CD4-positive, alpha-beta T cell treated with Interleukin-10 for 1 hour (primary cell): ENCODE measurements around the gene URAD.

Source experiments
- DNase-seq: peaks from one replicate; pipeline ENCODE4 v3.0.0-alpha.2; 2020

The URAD gene

GRCh38 chr13:27997904-27998522 is 9.5 kb upstream of the URAD start:
- peak; percentile 16 for DNase-seq

- DNase-seq = no peak
Measured at GRCh38 chr13:27991881-27992280, 3.4 kb upstream of the URAD start.

GRCh38 chr13:27985600-27985999 is 2.9 kb downstream of the URAD start:
- no peak for DNase-seq

GRCh38 chr13:27982361-27982760 is 6.1 kb downstream of the URAD start:
- no peak for DNase-seq

- no peak for DNase-seq
Measured at GRCh38 chr13:27981006-27981708, 7.3 kb downstream of the URAD start.

GRCh38 chr13:27980280-27980998 is 8.1 kb downstream of the URAD start:
- no peak for DNase-seq

GRCh38 chr13:27979765-27980279 is 8.7 kb downstream of the URAD start:
- DNase-seq = no peak

- no peak for DNase-seq
Measured at GRCh38 chr13:27979001-27979643, 9.4 kb downstream of the URAD start.

- no peak for DNase-seq
Measured at GRCh38 chr13:27978301-27978968, 10.1 kb downstream of the URAD start.

GRCh38 chr13:27977476-27978300 is 10.8 kb downstream of the URAD start:
- DNase-seq = no peak

- no peak for DNase-seq
Measured at GRCh38 chr13:27976362-27977091, 12.0 kb downstream of the URAD start.

- no peak for DNase-seq
Measured at GRCh38 chr13:27975564-27976361, 12.7 kb downstream of the URAD start.

- no peak for DNase-seq
Measured at GRCh38 chr13:27973961-27974662, 14.4 kb downstream of the URAD start.

GRCh38 chr13:27973291-27973690 is 15.2 kb downstream of the URAD start:
- DNase-seq = no peak

GRCh38 chr13:27972478-27972820 is 16.0 kb downstream of the URAD start:
- no peak for DNase-seq

GRCh38 chr13:27971776-27972477 is 16.6 kb downstream of the URAD start:
- DNase-seq = no peak

- DNase-seq = no peak
Measured at GRCh38 chr13:27971236-27971645, 17.3 kb downstream of the URAD start.

GRCh38 chr13:27970382-27971235 is 17.9 kb downstream of the URAD start:
- DNase-seq = no peak
